ENCODE results near the gene DOCK10.

DNA sequence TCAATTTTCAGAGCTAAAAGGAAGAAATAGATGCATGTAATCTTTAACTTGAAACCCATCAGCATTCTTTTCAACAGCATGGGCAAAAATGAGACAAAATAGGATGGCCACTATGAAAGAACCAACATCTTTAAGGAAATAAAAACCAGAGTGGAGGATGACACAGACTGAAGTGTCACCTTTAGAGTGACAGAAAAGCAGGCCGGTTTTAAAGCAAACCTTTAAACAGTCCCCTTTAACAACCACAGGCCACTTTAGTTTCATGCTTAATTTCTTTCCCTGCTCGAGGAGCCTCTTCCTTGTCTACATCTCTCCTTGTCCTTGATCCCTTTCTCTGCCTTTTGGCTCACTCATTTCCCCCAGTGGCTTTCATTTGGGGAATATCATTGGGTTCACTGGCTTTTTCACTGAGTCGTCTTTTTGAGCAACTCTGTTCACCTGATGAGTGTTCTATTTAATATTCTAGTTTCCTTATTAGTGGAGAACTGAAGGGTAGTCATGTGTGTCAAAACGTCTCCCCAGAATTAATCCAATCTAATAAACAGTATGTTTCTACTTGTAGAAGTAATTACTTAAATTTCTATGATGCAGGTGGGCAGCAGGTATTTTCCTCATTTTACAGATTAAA is 72.5 kb downstream of the DOCK10 start:
- TF ChIP-seq, protein P1, sequence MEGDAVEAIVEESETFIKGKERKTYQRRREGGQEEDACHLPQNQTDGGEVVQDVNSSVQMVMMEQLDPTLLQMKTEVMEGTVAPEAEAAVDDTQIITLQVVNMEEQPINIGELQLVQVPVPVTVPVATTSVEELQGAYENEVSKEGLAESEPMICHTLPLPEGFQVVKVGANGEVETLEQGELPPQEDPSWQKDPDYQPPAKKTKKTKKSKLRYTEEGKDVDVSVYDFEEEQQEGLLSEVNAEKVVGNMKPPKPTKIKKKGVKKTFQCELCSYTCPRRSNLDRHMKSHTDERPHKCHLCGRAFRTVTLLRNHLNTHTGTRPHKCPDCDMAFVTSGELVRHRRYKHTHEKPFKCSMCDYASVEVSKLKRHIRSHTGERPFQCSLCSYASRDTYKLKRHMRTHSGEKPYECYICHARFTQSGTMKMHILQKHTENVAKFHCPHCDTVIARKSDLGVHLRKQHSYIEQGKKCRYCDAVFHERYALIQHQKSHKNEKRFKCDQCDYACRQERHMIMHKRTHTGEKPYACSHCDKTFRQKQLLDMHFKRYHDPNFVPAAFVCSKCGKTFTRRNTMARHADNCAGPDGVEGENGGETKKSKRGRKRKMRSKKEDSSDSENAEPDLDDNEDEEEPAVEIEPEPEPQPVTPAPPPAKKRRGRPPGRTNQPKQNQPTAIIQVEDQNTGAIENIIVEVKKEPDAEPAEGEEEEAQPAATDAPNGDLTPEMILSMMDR (conservative IDR thresholded peaks at IDR 0.05; ENCODE audit: low read length): no peak
- TF ChIP-seq EZH2phosphoT487 (IDR thresholded peaks at IDR 0.05; ENCODE audit: borderline replicate concordance, low read depth, low read length): no peak
